H54 (cell line): ENCODE measurements around the gene NUDCD3.

ENCODE experiments used
- DNase-seq: peaks from one replicate; pipeline ENCODE4 v3.0.0; 2011; ENCODE audit warnings: low spot score, mixed read lengths; ENCODE audit not compliant: insufficient read length
- FAIRE-seq: peaks from 3 replicates; lab custom pipeline; 2011; peaks lifted over from hg19 to GRCh38; lab: Jason Lieb, UNC
- POLR2A ChIP-seq: IDR thresholded peaks from 2 replicates; pipeline ENCODE4 v1.6.1; 2011; ENCODE audit warnings: low read depth, mild to moderate bottlenecking, low read length

The NUDCD3 gene

GRCh38 chr7:44461387-44461786 lies 29.1 kb downstream of the NUDCD3 start:
- FAIRE-seq, result peak; percentile 67
- DNase-seq, result peak; percentile 65
- TF ChIP-seq POLR2A, result no peak

- FAIRE-seq, result no peak
- TF ChIP-seq POLR2A, result no peak
- DNase-seq, result no peak
Observed at GRCh38 chr7:44460325-44460724, 30.1 kb downstream of the NUDCD3 start.

GRCh38 chr7:44455155-44455554 lies 35.3 kb downstream of the NUDCD3 start:
- no peak for TF ChIP-seq POLR2A
- no peak for FAIRE-seq
- no peak for DNase-seq

GRCh38 chr7:44454348-44454747 lies 36.1 kb downstream of the NUDCD3 start:
- TF ChIP-seq POLR2A, result no peak
- FAIRE-seq (no peak), DNase-seq (no peak)

- TF ChIP-seq POLR2A, result no peak
- DNase-seq (no peak), FAIRE-seq (no peak)
Observed at GRCh38 chr7:44451123-44451522, 39.3 kb downstream of the NUDCD3 start.

- FAIRE-seq (no peak), DNase-seq (no peak)
- TF ChIP-seq POLR2A, result no peak
Observed at GRCh38 chr7:44449584-44449928, 40.9 kb downstream of the NUDCD3 start.

GRCh38 chr7:44448922-44449583 lies 41.4 kb downstream of the NUDCD3 start:
- DNase-seq (no peak), FAIRE-seq (no peak)
- no peak for TF ChIP-seq POLR2A

GRCh38 chr7:44447874-44448425 lies 42.5 kb downstream of the NUDCD3 start:
- FAIRE-seq (no peak), DNase-seq (no peak)
- no peak for TF ChIP-seq POLR2A

- DNase-seq (no peak), FAIRE-seq (no peak)
- TF ChIP-seq POLR2A, result no peak
Observed at GRCh38 chr7:44445986-44446671, 44.3 kb downstream of the NUDCD3 start.

GRCh38 chr7:44441079-44441478 lies 49.4 kb downstream of the NUDCD3 start:
- TF ChIP-seq POLR2A, result no peak
- FAIRE-seq (no peak), DNase-seq (no peak)

GRCh38 chr7:44440577-44441078 lies 49.8 kb downstream of the NUDCD3 start:
- FAIRE-seq, result no peak
- TF ChIP-seq POLR2A, result no peak
- no peak for DNase-seq

- DNase-seq, result no peak
- TF ChIP-seq POLR2A, result no peak
- no peak for FAIRE-seq
Observed at GRCh38 chr7:44439926-44440325, 50.5 kb downstream of the NUDCD3 start.

GRCh38 chr7:44438816-44439215 lies 51.6 kb downstream of the NUDCD3 start:
- no peak for FAIRE-seq
- no peak for TF ChIP-seq POLR2A
- no peak for DNase-seq

GRCh38 chr7:44434201-44434600 lies 56.3 kb downstream of the NUDCD3 start:
- no peak for DNase-seq
- no peak for FAIRE-seq
- no peak for TF ChIP-seq POLR2A
